ENCODE measurements around the gene SVOPL.

Gene SVOPL

DNA sequence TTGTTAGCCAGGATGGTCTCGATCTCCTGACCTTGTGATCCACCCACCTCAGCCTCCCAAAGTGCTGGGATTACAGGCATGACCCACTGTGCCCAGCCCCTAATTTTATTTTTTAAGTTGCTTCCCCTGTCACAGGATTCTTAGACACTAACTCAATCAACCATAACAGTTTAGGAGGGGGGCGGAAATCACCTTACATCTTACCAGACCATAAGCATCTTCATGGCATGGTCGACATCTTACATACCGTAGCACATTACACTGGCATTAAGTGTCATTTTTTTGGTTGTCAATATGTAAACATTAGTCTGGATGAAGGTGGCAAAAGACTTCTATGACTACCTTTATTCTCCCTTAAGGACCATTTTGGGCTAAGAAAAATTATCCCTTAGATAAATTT is 145.5 kb downstream of the SVOPL start:
- no peak for DNase-seq

- no peak for DNase-seq
Measured at GRCh38 chr7:138554674-138555073, 146.5 kb downstream of the SVOPL start.

DNA sequence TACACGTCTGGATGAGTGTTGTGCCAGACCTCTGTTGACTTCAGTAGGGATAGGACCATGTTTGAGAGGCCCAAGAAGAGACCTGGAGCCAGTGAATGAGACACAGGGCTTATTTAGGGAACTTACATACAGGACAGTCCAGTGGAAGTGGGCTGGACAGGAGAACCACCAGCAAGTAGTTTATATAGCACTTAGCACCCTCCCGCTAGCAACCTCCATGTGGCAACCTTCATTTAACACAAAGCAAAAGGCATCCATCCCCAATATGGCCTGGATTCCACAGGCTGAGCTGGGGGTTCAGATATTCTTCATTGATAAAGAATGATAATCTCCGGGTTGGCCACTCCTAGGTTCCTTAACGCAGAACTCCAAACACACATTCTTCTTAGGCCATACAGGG is 147.4 kb downstream of the SVOPL start:
- no peak for DNase-seq

- DNase-seq, result no peak
Measured at GRCh38 chr7:138551102-138551501, 150.1 kb downstream of the SVOPL start.

GRCh38 chr7:138550337-138550736 is 150.8 kb downstream of the SVOPL start:
- DNase-seq, result no peak

DNA sequence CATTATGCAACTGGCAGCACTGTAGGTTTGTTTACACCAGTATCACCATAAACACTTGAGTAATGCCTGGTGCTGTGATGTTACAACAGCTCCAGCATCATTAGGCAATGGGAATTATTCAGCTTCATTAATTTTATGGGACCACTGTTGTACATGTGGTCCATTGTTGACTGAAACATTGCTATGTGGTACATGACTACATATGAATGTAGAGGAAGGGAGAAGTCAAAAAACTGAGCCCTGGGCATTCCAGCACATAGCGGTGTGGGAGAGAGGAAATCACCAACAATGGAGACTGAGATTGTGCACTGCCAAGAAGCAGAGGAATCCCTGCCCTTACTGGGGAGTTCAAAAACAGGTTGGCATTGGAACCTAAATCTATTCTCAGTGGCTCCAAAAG is 152.1 kb downstream of the SVOPL start:
- no peak for DNase-seq

- no peak for DNase-seq
Measured at GRCh38 chr7:138546829-138547228, 154.3 kb downstream of the SVOPL start.

GRCh38 chr7:138546064-138546619 is 155.0 kb downstream of the SVOPL start:
- no peak for DNase-seq

DNA sequence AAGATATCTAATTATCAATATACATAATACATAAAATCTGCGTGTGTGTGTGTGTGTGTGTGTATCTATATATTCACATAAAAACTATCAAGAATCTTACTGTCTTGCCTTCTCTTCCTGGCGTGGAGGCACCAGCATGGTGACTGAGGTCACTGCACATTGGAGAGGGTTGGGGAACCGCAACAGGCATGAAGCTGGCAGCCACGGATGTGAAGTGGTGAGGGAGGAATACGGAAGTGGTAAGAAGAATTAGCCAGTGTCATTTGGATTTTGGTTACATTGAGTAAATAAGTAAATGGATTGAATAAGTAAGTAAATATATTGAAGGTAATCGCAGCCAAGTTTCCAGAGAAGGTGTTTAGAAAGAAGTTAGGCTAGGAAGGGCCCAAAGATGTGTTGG is 156.0 kb downstream of the SVOPL start:
- DNase-seq, result no peak

Data from MV-4-11 (cell line).